Neuronal stem cell (in vitro differentiated cells): Measurements from ENCODE around the gene DGKQ.
A peak's percentile ranks its signal among the peaks of the same experiment; 100 is the strongest.

Source experiments
- DNase-seq: peaks from one replicate; pipeline ENCODE4 v3.0.0-alpha.2; 2013; ENCODE audit warnings: low spot score
- H2AFZ ChIP-seq: one replicate; pipeline ENCODE4 v1.6.1; 2013; ENCODE audit warnings: mild to moderate bottlenecking, low read length, inconsistent platforms
- H2AK5ac ChIP-seq: 2 replicates; pipeline ENCODE4 v1.6.1; 2013; ENCODE audit warnings: low read depth, mild to moderate bottlenecking, inconsistent platforms, low read length, moderate library complexity, mixed read lengths
- H2BK120ac ChIP-seq: 2 replicates; pipeline ENCODE4 v1.6.1; 2013; ENCODE audit warnings: low read depth, mild to moderate bottlenecking, inconsistent platforms, low read length, moderate library complexity, mixed read lengths
- H2BK12ac ChIP-seq: one replicate; pipeline ENCODE4 v1.6.1; 2013; ENCODE audit warnings: low read length, inconsistent platforms
- H2BK15ac ChIP-seq: 2 replicates; pipeline ENCODE4 v1.6.1; 2013; ENCODE audit warnings: mild to moderate bottlenecking, low read length, inconsistent platforms, mixed read lengths
- H2BK5ac ChIP-seq: one replicate; pipeline ENCODE4 v1.6.1; 2013; ENCODE audit warnings: inconsistent platforms, mild to moderate bottlenecking, low read length, moderate library complexity
- H3K14ac ChIP-seq: one replicate; pipeline ENCODE4 v1.6.1; 2013; ENCODE audit warnings: low read length, inconsistent platforms
- H3K18ac ChIP-seq: 2 replicates; pipeline ENCODE4 v1.6.1; 2013; ENCODE audit warnings: low read length, inconsistent platforms
- H3K23ac ChIP-seq: 2 replicates; pipeline ENCODE4 v1.6.1; 2013; ENCODE audit warnings: low read depth, mild to moderate bottlenecking, mixed read lengths, low read length, inconsistent platforms; ENCODE audit not compliant: poor library complexity
- H3K27ac ChIP-seq: replicated peaks from 3 replicates; pipeline ENCODE4 v1.5.1; 2013; ENCODE audit warnings: low read length, inconsistent platforms
- H3K27me3 ChIP-seq, 3 experiments: 2 replicates each; pipeline ENCODE4 v1.6.1; 2013; ENCODE audit warnings: low read length in 3 of 3, mild to moderate bottlenecking in 2 of 3, inconsistent platforms in 1 of 3, low read depth in 1 of 3, mixed read lengths in 1 of 3, moderate library complexity in 1 of 3; ENCODE audit not compliant: control insufficient read depth in 3 of 3, insufficient read depth in 3 of 3
- H3K36me3 ChIP-seq, 2 donors: replicated peaks in 1 of 2; 2 replicates each; pipeline ENCODE4 v1.6.1; 2013; ENCODE audit warnings: low read length in 2 of 2; ENCODE audit not compliant: control insufficient read depth in 2 of 2, insufficient read depth in 2 of 2
- H3K4ac ChIP-seq: 2 replicates; pipeline ENCODE4 v1.6.1; 2013; ENCODE audit warnings: inconsistent platforms, mild to moderate bottlenecking, low read length, moderate library complexity
- H3K4me1 ChIP-seq, 2 donors: 1 replicate in 1 of 2; 2 replicates in 1 of 2; pipeline ENCODE4 v1.6.1; 2013; ENCODE audit warnings: low read length in 2 of 2, low read depth in 1 of 2; ENCODE audit not compliant: control insufficient read depth in 2 of 2, insufficient read depth in 1 of 2
- H3K4me2 ChIP-seq: one replicate; pipeline ENCODE4 v1.6.1; 2013; ENCODE audit warnings: mild to moderate bottlenecking, low read length, inconsistent platforms; ENCODE audit not compliant: insufficient read depth, poor library complexity, severe bottlenecking
- H3K4me3 ChIP-seq, 2 donors: 2 replicates each; pipeline ENCODE4 v1.5.1; 2013; ENCODE audit warnings: low read length in 2 of 2, mild to moderate bottlenecking in 2 of 2, inconsistent platforms in 1 of 2, moderate library complexity in 1 of 2
- H3K79me1 ChIP-seq: one replicate; pipeline ENCODE4 v1.6.1; 2013; ENCODE audit warnings: low read depth, mild to moderate bottlenecking, inconsistent platforms, low read length, moderate library complexity
- H3K9ac ChIP-seq: one replicate; pipeline ENCODE4 v1.6.1; 2013; ENCODE audit warnings: mild to moderate bottlenecking, low read depth, low read length, inconsistent platforms; ENCODE audit not compliant: poor library complexity
- H3K9me3 ChIP-seq, 2 donors: replicated peaks in 1 of 2; 2 replicates each; pipeline versions ENCODE3 to v1.6.1; 2013; ENCODE audit warnings: low read length in 2 of 2, mild to moderate bottlenecking in 2 of 2, inconsistent platforms in 1 of 2, low read depth in 1 of 2, mixed read lengths in 1 of 2, moderate library complexity in 1 of 2; ENCODE audit not compliant: control insufficient read depth in 2 of 2, insufficient read depth in 1 of 2
- H4K8ac ChIP-seq: one replicate; pipeline ENCODE4 v1.6.1; 2013; ENCODE audit warnings: low read depth, mild to moderate bottlenecking, inconsistent platforms, low read length, moderate library complexity
- H4K91ac ChIP-seq: one replicate; pipeline ENCODE4 v1.6.1; 2013; ENCODE audit warnings: low read length, low read depth, mild to moderate bottlenecking, inconsistent platforms; ENCODE audit not compliant: poor library complexity
- WGBS, 2 donors: extraction: QIAGEN DNeasy Blood & Tissue Kit; methylation state at CpG; one replicate each; pipeline ENCODE4 v1.1.7; 2013; ENCODE audit warnings: missing lambda C conversion rate in 2 of 2, mixed read lengths in 1 of 2; ENCODE audit not compliant: insufficient read length in 2 of 2, insufficient replicate concordance in 1 of 2; ENCODE audit errors: extremely low coverage in 2 of 2; 5-methylcytosine and 5-hydroxymethylcytosine counted together

The DGKQ gene

DNA sequence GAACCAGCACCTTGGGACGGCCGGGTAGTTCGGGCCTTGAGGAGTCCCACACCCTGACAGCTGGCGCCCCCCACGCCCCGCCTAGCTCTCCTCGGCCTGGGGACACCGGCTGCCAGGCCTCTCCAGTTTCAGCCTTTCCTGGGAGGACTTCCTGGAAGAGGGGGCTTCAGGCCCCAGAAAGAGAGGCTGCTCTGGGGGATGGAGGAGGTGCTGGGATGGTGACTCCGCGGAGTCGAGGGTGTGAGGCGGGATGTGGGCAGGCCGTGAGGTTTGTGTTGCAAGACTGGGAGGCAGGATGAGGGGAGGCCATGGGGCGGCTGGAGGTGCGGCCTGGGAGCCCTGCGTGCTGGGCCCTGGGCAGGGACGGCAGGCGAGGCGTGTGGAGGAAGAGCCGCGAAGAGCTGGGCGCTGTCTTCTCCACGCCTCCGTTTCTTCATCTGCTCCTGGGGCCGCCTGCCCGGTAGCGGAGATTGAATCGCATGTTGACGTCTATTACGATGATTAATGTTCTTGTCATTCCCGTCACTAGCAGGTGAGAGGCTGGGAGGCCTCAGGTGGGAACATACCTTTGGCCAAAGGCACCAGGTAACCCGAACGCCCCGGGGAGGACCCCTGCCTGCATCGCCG is 37.1 kb upstream of the DGKQ start:
- Histone ChIP-seq H2BK120ac (no peak overlapping the region), H2BK15ac (peak overlapping the region; percentile 6), H3K23ac (no peak overlapping the region), H3K4me3 (peak overlapping the region; percentile 45 to 78), H2AK5ac (peak overlapping the region; percentile 59), H3K4me2 (peak overlapping the region; percentile 92), H3K9ac (peak overlapping the region; percentile 77), H3K18ac (peak overlapping the region; percentile 22), H3K79me1 (peaks cover 11% of the 10 kb centered on the region), H3K27ac (no peak overlapping the region), H2BK12ac (peak overlapping the region; percentile 1), H4K91ac (no peak overlapping the region), H3K9me3 (peaks cover 0 to 2% of the 10 kb centered on the region in 2 donors), H3K4ac (no peak overlapping the region), H2AFZ (peak overlapping the region; percentile 93), H3K4me1 (peaks cover 33 to 35% of the 10 kb centered on the region in 2 donors), H3K36me3 (peaks cover 7 to 16% of the 10 kb centered on the region in 2 donors), H3K27me3 (peaks cover 13 to 46% (median 40%) of the 10 kb centered on the region in 3 experiments), H3K14ac (no peak overlapping the region), H2BK5ac (peak overlapping the region; percentile 43), H4K8ac (peak overlapping the region; percentile 76)
- no peak for DNase-seq
- WGBS, 2 donors, result no CpG with 5 or more reads among the region's 36 CpGs

DNA sequence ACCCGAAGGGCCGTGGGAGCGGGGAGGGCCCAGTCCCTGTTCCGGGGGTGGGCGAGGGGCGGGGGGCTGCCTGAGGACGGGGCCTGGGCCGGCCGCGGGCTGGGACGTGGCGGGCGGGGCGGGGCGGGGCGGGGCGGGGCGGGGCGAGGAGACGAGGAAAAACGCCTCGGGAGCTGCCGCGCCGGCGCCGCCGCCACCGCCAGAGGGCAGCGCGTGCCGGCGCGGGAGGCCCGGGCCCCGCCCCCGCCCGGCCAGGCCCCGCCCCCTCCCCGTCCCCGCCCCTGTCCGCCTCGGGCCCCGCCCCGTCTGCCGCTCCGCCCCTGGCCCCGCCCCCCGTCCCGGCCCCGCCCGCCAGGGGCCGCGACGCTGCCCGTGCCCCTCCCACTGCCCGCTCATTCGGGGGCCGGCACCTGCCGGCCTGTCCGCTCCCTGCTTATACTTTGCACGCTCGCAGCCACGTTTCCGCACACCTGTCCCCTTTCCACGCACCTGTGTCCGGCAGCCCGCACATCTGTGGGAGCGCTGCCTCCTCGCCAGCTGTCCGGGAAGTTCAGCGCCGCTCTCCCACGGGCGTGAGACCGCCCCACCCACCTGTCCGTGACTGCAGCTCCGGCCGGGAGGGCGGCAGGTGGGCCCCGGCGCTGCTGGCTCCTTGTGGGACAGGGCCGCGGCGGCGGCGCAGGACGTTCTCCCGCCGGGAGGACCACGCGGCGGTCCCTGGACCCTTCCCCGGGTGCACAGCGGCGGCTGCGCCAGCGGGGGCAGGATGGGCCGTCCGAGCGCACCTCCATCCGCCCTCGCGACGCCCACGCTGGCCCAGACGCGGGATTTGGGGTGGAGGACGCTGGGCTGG is 36.4 kb upstream of the DGKQ start:
- no CpG with 5 or more reads among the region's 109 CpGs for WGBS, 2 donors
- no peak overlapping the region for H3K27ac ChIP-seq
- peaks cover 26 to 28% of the 10 kb centered on the region in 2 donors for H3K4me1 ChIP-seq

DNA sequence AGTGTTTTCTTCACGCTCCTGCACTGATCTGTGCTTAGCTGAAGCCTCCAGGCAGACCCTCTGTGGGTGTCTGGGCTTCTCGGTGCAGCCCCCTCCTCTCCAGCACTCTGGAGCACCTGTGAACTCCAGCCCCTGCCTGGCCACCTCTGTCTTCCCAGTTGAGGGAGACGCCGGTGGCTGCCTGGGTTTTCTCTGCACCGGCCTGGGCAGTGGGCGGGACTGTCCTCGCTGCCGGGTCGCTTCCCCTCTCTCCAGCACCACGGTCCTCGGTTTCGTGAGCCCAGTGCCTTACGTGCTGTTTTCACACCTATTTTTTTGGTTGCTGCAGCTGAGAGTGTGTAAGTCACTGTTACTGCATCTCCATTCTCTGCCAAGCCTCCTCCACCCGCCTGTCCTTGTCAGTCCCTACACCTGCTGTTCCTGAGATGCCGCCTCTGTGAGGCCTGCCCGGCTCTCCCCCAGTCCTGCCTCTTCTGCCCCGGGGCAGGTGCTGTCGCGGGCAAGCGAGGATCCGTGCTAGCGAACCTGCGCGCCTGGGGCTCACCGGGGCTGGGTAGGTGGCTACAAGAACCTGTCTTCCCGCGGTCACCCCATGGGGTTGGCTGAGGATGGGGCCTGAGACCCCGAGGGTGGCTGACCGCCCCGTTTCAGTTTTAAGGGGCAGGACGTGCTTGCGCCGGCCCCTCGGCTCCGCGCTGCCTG is 35.6 kb upstream of the DGKQ start:
- peaks cover 7 to 14% of the 10 kb centered on the region in 2 donors for H3K36me3 ChIP-seq
- H3K4me1 ChIP-seq, result peaks cover 18 to 23% of the 10 kb centered on the region in 2 donors
- H3K23ac ChIP-seq, result peak overlapping the region; percentile 8
- H3K18ac ChIP-seq, result peak overlapping the region; percentile 84
- H2BK5ac ChIP-seq, result no peak overlapping the region
- H3K79me1 ChIP-seq, result peaks cover 5% of the 10 kb centered on the region
- H2BK120ac ChIP-seq, result no peak overlapping the region
- H3K9me3 ChIP-seq, result peaks cover 0 to 4% of the 10 kb centered on the region in 2 donors
- H3K4me3 ChIP-seq, result peak overlapping the region; percentile 46 to 75
- no peak overlapping the region for H2BK12ac ChIP-seq
- H3K4me2 ChIP-seq, result peak overlapping the region; percentile 83
- H2BK15ac ChIP-seq, result peak overlapping the region; percentile 35
- H4K8ac ChIP-seq, result no peak overlapping the region
- peak overlapping the region; percentile 89 for H3K9ac ChIP-seq
- no peak overlapping the region for H4K91ac ChIP-seq
- no peak overlapping the region for H3K14ac ChIP-seq
- no peak for DNase-seq
- H3K4ac ChIP-seq, result no peak overlapping the region
- H2AK5ac ChIP-seq, result no peak overlapping the region
- H3K27me3 ChIP-seq, result peaks cover 13 to 61% (median 53%) of the 10 kb centered on the region in 3 experiments
- no CpG with 5 or more reads among the region's 36 CpGs for WGBS, 2 donors
- no peak overlapping the region for H3K27ac ChIP-seq
- H2AFZ ChIP-seq, result peak overlapping the region; percentile 95

More for the DNA sequence above, 36.4 kb upstream of the DGKQ start:
- peak overlapping the region; percentile 92 for H3K4me2 ChIP-seq
- peaks cover 7 to 14% of the 10 kb centered on the region in 2 donors for H3K36me3 ChIP-seq
- no peak overlapping the region for H4K91ac ChIP-seq
- peak overlapping the region; percentile 46 to 78 for H3K4me3 ChIP-seq
- peak overlapping the region; percentile 59 for H2AK5ac ChIP-seq
- peaks cover 0 to 4% of the 10 kb centered on the region in 2 donors for H3K9me3 ChIP-seq
- no peak for DNase-seq
- no peak overlapping the region for H2BK120ac ChIP-seq
- peak overlapping the region; percentile 6 for H2BK15ac ChIP-seq
- no peak overlapping the region for H3K14ac ChIP-seq
- H2AFZ ChIP-seq, result peak overlapping the region; percentile 95
- H3K79me1 ChIP-seq, result peaks cover 5% of the 10 kb centered on the region
- peak overlapping the region; percentile 96 for H3K23ac ChIP-seq
- H3K4ac ChIP-seq, result no peak overlapping the region
- peak overlapping the region; percentile 43 for H2BK5ac ChIP-seq
- H3K18ac ChIP-seq, result peak overlapping the region; percentile 70
- H3K9ac ChIP-seq, result peak overlapping the region; percentile 77
- peaks cover 13 to 54% (median 47%) of the 10 kb centered on the region in 3 experiments for H3K27me3 ChIP-seq
- peak overlapping the region; percentile 1 for H2BK12ac ChIP-seq
- peak overlapping the region; percentile 76 for H4K8ac ChIP-seq
